Activated CD8-positive, alpha-beta memory T cell treated with anti-CD3 and anti-CD28 coated beads for 48 hours (primary cell): ENCODE data around the gene CTNNAL1.
"Not testable (repeated sequence)": the region's sequence is repeated elsewhere in the genome, so short reads cannot be mapped to it uniquely, and the experiment has no call there.

Source experiments
- DNase-seq, 3 experiments: peaks; one replicate each; pipeline ENCODE4 v3.0.0-alpha.2; 2020; ENCODE audit warnings: low read depth in 2 of 3, low spot score in 2 of 3

The CTNNAL1 gene

GRCh38 chr9:108933718-108934322, 79.5 kb downstream of the CTNNAL1 start, which contains the start of gene ELP1:
Gene ELP1, minus strand, starts transcription at chr9:108934124. Its CDS starts 2,978 bp downstream, at chr9:108931146.
- DNase-seq: peak; percentile 85 to 87 (median 86)

- peak in 1 of 3 experiments; percentile 1 for DNase-seq
These were observed 80.0 kb downstream of the CTNNAL1 start for GRCh38 chr9:108933231-108933717.

- DNase-seq: no peak
These were observed 84.9 kb downstream of the CTNNAL1 start for GRCh38 chr9:108928386-108928785.

GRCh38 chr9:108924466-108924865, 88.8 kb downstream of the CTNNAL1 start:
- DNase-seq: no peak

- DNase-seq: no peak
These were observed 92.1 kb downstream of the CTNNAL1 start for GRCh38 chr9:108921200-108921599.

GRCh38 chr9:108920401-108920800, 92.9 kb downstream of the CTNNAL1 start:
- DNase-seq: not testable (repeated sequence)

GRCh38 chr9:108919517-108919916, 93.8 kb downstream of the CTNNAL1 start:
- no peak for DNase-seq

- DNase-seq: no peak
These were observed 99.9 kb downstream of the CTNNAL1 start for GRCh38 chr9:108913391-108913790.

- DNase-seq: no peak
These were observed 101.5 kb downstream of the CTNNAL1 start for GRCh38 chr9:108911820-108912219.

GRCh38 chr9:108910914-108911313, 102.4 kb downstream of the CTNNAL1 start:
- DNase-seq: no peak

GRCh38 chr9:108910402-108910801, 102.9 kb downstream of the CTNNAL1 start:
- no peak for DNase-seq

- no peak for DNase-seq
These were observed 107.8 kb downstream of the CTNNAL1 start for GRCh38 chr9:108905494-108905893.

GRCh38 chr9:108904161-108904560, 109.1 kb downstream of the CTNNAL1 start:
- no peak for DNase-seq

GRCh38 chr9:108903420-108904103, 109.7 kb downstream of the CTNNAL1 start:
- no peak for DNase-seq

- no peak for DNase-seq
These were observed 113.1 kb downstream of the CTNNAL1 start for GRCh38 chr9:108900176-108900575.

GRCh38 chr9:108899023-108899695, 114.1 kb downstream of the CTNNAL1 start:
- DNase-seq: not testable (repeated sequence)

GRCh38 chr9:108897324-108898096, 115.8 kb downstream of the CTNNAL1 start:
- DNase-seq: no peak

GRCh38 chr9:108894225-108894997, 118.9 kb downstream of the CTNNAL1 start:
- DNase-seq: no peak
